Astrocyte (in vitro differentiated cells and primary cell): ENCODE data around the gene EYA2. TPM values are rescaled to one million over a fixed set of nuclear protein-coding genes. Genes with fewer than 3 reads are reported as not detected.

Experiments
- DNase-seq: peaks from one replicate; pipeline ENCODE4 v3.0.0-alpha.2; 2010; ENCODE audit warnings: low read depth
- FAIRE-seq: peaks from 2 replicates; lab custom pipeline; 2011; peaks lifted over from hg19 to GRCh38; lab: Jason Lieb, UNC
- H2AFZ ChIP-seq: 2 replicates; pipeline ENCODE4 v1.6.0; 2012; ENCODE audit warnings: low read depth, low read length, inconsistent platforms
- H3K27ac ChIP-seq: 2 replicates; pipeline ENCODE4 v1.5.1; 2011; ENCODE audit warnings: low read depth, low read length, inconsistent platforms
- H3K27me3 ChIP-seq: 2 replicates; pipeline ENCODE4 v1.6.0; 2011; ENCODE audit warnings: low read length, inconsistent platforms; ENCODE audit not compliant: insufficient read depth
- H3K36me3 ChIP-seq: 2 replicates; pipeline ENCODE4 v1.5.1; 2011; ENCODE audit warnings: low read length, inconsistent platforms; ENCODE audit not compliant: insufficient read depth
- H3K4me1 ChIP-seq: 2 replicates; pipeline ENCODE4 v1.5.1; 2011; ENCODE audit warnings: low read length, inconsistent platforms; ENCODE audit not compliant: insufficient read depth
- H3K4me2 ChIP-seq: 2 replicates; pipeline ENCODE4 v1.6.0; 2012; ENCODE audit warnings: low read length, inconsistent platforms
- H3K4me3 ChIP-seq: 2 replicates; pipeline ENCODE4 v1.5.1; 2011; ENCODE audit warnings: low read depth, mild to moderate bottlenecking, low read length, inconsistent platforms; ENCODE audit not compliant: insufficient read depth
- H3K79me2 ChIP-seq: 2 replicates; pipeline ENCODE4 v1.6.0; 2012; ENCODE audit warnings: mild to moderate bottlenecking, low read length, inconsistent platforms; ENCODE audit not compliant: insufficient read depth
- H3K9ac ChIP-seq: 2 replicates; pipeline ENCODE4 v1.6.0; 2012; ENCODE audit warnings: mild to moderate bottlenecking, low read length, inconsistent platforms
- H3K9me3 ChIP-seq: 2 replicates; pipeline ENCODE4 v1.5.1; 2012; ENCODE audit warnings: low read depth, mild to moderate bottlenecking, low read length, inconsistent platforms; ENCODE audit not compliant: insufficient read depth
- H4K20me1 ChIP-seq: 2 replicates; pipeline ENCODE4 v1.6.0; 2012; ENCODE audit warnings: low read length, inconsistent platforms; ENCODE audit not compliant: insufficient read depth
- H3K27ac Mint-ChIP-seq: one replicate; pipeline ENCODE4 v1.8.0; 2021; ENCODE audit warnings: mild to moderate bottlenecking, mixed read lengths; ENCODE audit not compliant: unreplicated experiment
- H3K27me3 Mint-ChIP-seq: one replicate; pipeline ENCODE4 v1.8.0; 2021; ENCODE audit warnings: low read depth, mixed read lengths; ENCODE audit not compliant: unreplicated experiment
- H3K36me3 Mint-ChIP-seq: one replicate; pipeline ENCODE4 v1.8.0; 2021; ENCODE audit warnings: low read depth, mixed read lengths; ENCODE audit not compliant: unreplicated experiment
- H3K4me1 Mint-ChIP-seq: one replicate; pipeline ENCODE4 v1.8.0; 2021; ENCODE audit warnings: low read depth, mixed read lengths; ENCODE audit not compliant: unreplicated experiment
- H3K4me3 Mint-ChIP-seq: one replicate; pipeline ENCODE4 v1.8.0; 2021; ENCODE audit warnings: mild to moderate bottlenecking, moderate library complexity, mixed read lengths; ENCODE audit not compliant: unreplicated experiment
- H3K9me3 Mint-ChIP-seq: one replicate; pipeline ENCODE4 v1.8.0; 2021; ENCODE audit warnings: mild to moderate bottlenecking, mixed read lengths; ENCODE audit not compliant: unreplicated experiment
- CTCF ChIP-seq: IDR thresholded peaks from 2 replicates; pipeline ENCODE4 v1.5.1; 2011; ENCODE audit warnings: low read depth, mild to moderate bottlenecking, inconsistent platforms, low read length, moderate library complexity; ENCODE audit not compliant: insufficient read depth
- EZH2 ChIP-seq: IDR thresholded peaks from 2 replicates; pipeline ENCODE4 v1.6.1; 2012; ENCODE audit warnings: mild to moderate bottlenecking, low read length, inconsistent platforms; ENCODE audit not compliant: insufficient read depth
- total RNA-seq: library from RNA; stranded (reverse); gene quantifications from 2 replicates; pipeline ENCODE4 v1.2.1, GENCODE V29; 2021

The EYA2 gene
- total RNA-seq, 1 donor from 2014 or later: 1.5 TPM

GRCh38 chr20:46936415-46937156, 41.9 kb downstream of the EYA2 start:
- Histone ChIP-seq H3K36me3 (no peaks in the 10 kb centered on the region), H4K20me1 (no peaks in the 10 kb centered on the region), H3K9ac (no peak overlapping the region), H3K4me2 (no peak overlapping the region), H3K27ac (no peak overlapping the region), H3K27me3 (peaks cover 2% of the 10 kb centered on the region), H3K4me1 (no peaks in the 10 kb centered on the region), H3K9me3 (peaks cover 2% of the 10 kb centered on the region), H2AFZ (no peak overlapping the region), H3K79me2 (no peaks in the 10 kb centered on the region), H3K4me3 (no peak overlapping the region)
- no peak for DNase-seq
- peaks cover 36% of the 10 kb centered on the region for H3K27me3 Mint-ChIP-seq
- no peaks in the 10 kb centered on the region for H3K36me3 Mint-ChIP-seq
- H3K4me1 Mint-ChIP-seq: no peaks in the 10 kb centered on the region
- H3K27ac Mint-ChIP-seq: no peak overlapping the region
- TF ChIP-seq CTCF (no peak), EZH2 (no peak)
- no peaks in the 10 kb centered on the region for H3K9me3 Mint-ChIP-seq
- no peak for FAIRE-seq
- no peak overlapping the region for H3K4me3 Mint-ChIP-seq

DNA sequence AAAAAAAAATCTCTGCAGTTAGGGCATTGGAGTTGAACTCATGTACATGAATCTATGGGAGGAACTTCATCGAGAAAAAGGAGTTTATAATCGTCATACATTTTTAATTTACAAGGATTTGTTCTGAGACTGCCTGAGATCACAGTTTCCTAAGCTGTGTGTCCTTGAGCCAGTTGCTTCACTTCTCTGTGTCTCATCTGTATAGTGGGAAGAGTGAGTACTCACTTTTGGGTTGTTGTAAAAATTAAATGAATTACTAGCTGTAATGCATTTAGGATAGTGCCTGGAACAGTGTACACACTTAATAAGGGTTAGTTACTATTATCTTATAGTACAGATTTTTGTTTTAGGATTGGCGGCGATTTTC, 42.5 kb downstream of the EYA2 start:
- Histone ChIP-seq H3K4me1 (no peaks in the 10 kb centered on the region), H4K20me1 (no peaks in the 10 kb centered on the region), H3K27ac (no peak overlapping the region), H3K27me3 (no peaks in the 10 kb centered on the region), H3K4me3 (no peak overlapping the region), H3K9ac (no peak overlapping the region), H3K4me2 (no peak overlapping the region), H2AFZ (no peak overlapping the region), H3K79me2 (no peaks in the 10 kb centered on the region), H3K36me3 (no peaks in the 10 kb centered on the region), H3K9me3 (peaks cover 2% of the 10 kb centered on the region)
- H3K4me3 Mint-ChIP-seq: no peak overlapping the region
- H3K27me3 Mint-ChIP-seq: peaks cover 33% of the 10 kb centered on the region
- H3K9me3 Mint-ChIP-seq: no peaks in the 10 kb centered on the region
- no peak for DNase-seq
- no peaks in the 10 kb centered on the region for H3K4me1 Mint-ChIP-seq
- TF ChIP-seq CTCF: no peak
- no peak for TF ChIP-seq EZH2
- no peak overlapping the region for H3K27ac Mint-ChIP-seq
- FAIRE-seq: no peak
- no peaks in the 10 kb centered on the region for H3K36me3 Mint-ChIP-seq

DNA sequence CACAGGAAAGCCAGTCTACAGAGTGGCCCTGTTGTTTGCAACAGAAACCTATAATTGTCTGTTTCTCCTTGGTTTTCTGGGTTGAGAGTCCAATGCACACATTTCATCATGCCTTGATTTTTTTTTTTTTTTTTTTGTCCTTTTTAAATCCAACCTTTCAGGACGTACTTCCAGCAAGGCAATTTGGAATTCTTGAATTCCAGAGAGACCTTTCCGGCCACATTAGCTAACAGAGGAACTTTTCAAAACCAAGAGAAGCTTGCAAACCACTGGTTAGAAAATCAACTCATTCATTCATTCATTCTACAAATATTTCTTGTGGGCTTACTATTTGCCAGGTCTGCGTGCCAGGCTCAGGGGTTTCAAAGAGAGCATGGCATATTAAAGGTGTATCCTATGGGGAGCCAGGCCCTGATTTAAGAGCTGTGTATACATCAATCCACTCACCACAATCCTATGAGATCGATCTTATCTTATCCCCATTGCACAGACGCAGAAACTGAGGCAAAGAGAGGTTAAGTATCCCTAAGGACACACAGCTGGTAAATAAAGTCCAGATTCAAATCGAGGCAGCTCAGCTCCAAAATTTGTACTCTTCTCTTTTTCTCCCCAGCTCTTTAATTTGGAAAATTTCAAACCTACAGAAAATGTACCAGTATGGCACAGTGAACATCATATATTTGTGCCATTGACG, 43.0 kb downstream of the EYA2 start:
- Mint-ChIP-seq H3K4me3 (no peak overlapping the region), H3K27me3 (peaks cover 35% of the 10 kb centered on the region), H3K36me3 (no peaks in the 10 kb centered on the region), H3K9me3 (no peaks in the 10 kb centered on the region), H3K27ac (no peak overlapping the region), H3K4me1 (no peaks in the 10 kb centered on the region)
- FAIRE-seq: no peak
- Histone ChIP-seq H3K27ac (no peak overlapping the region), H3K4me2 (no peak overlapping the region), H2AFZ (no peak overlapping the region), H3K79me2 (no peaks in the 10 kb centered on the region), H3K9ac (no peak overlapping the region), H3K36me3 (no peaks in the 10 kb centered on the region), H3K4me1 (no peaks in the 10 kb centered on the region), H4K20me1 (no peaks in the 10 kb centered on the region), H3K9me3 (peaks cover 2% of the 10 kb centered on the region), H3K27me3 (no peaks in the 10 kb centered on the region), H3K4me3 (no peak overlapping the region)
- DNase-seq: no peak
- TF ChIP-seq CTCF: no peak
- TF ChIP-seq EZH2: no peak
